Measurements from ENCODE around the gene CREB3. TPM values are rescaled to one million over a fixed set of nuclear protein-coding genes. Genes with fewer than 3 reads are reported as not detected.
A peak's percentile ranks its signal among the peaks of the same experiment; 100 is the strongest.

The CREB3 gene
- total and polyA plus RNA-seq, 9 of the 15 experiments (the other 6 are each of a cell fraction or from before 2014, with no cell fraction given): 5.7 to 18.3 (median 14.9) TPM

- peak; percentile 62; the same call in 1 of the 2 replicates for TF ChIP-seq ZNF766 (CRISPR knock-in tag; conservative IDR thresholded peaks at IDR 0.05)
- TF ChIP-seq TEAD4 (IDR thresholded peaks at IDR 0.05; ENCODE audit: low read length): peak; percentile 92
- TF ChIP-seq TEAD4 (CRISPR knock-in tag; IDR thresholded peaks at IDR 0.05; ENCODE audit: borderline replicate concordance): no peak
- TF ChIP-seq C11orf30 (IDR thresholded peaks at IDR 0.05; ENCODE audit: low read depth): peak; percentile 77
- TF ChIP-seq GATAD2A (IDR thresholded peaks at IDR 0.05): 0 out of 2 replicates have a peak, but pooled peaks have one; percentile 44
Measured at GRCh38 chr9:35728041-35728971, 4.2 kb upstream of the CREB3 start (continued).

- H2AFZ ChIP-seq (ENCODE audit: low read depth, low read length): no peak overlapping the region
- CTCF ChIA-PET (ENCODE audit: low intra/inter-chr PET ratio): no interaction called here
- H3K4me2 ChIP-seq (ENCODE audit: insufficient read depth, low read length): peak overlapping the region; percentile 94
- peaks cover 82% of the 10 kb centered on the region for H3K79me2 ChIP-seq (ENCODE audit: control insufficient read depth, insufficient read depth, low read length)
- H4K20me1 ChIP-seq (replicated peaks; ENCODE audit: control insufficient read depth, insufficient read depth, low read length): peaks cover 11% of the 10 kb centered on the region; the same call in 1 of the 2 replicates
- no peaks in the 10 kb centered on the region for H3K27me3 ChIP-seq (ENCODE audit: control insufficient read depth in 2 of 2, insufficient read depth in 2 of 2, low read length in 2 of 2)
- peak overlapping the region; percentile 85 for H3K4me3 ChIP-seq
- WGBS (ENCODE audit: insufficient coverage, low coverage, missing lambda C conversion rate): 23% methylated on average over 3 of the region's 3 CpGs
- intact Hi-C loops (cut with micrococcal nuclease) (loop anchor here (2.0 kb wide), 1 partner anchor 32 kb away; no protein-coding TSS in a partner anchor), in situ Hi-C loops (cut with MboI) (no loop called here)
- H3K9me1 ChIP-seq (ENCODE audit: control insufficient read depth, insufficient read depth, low read length): peaks cover 8% of the 10 kb centered on the region
- no peak for DNase-seq (ENCODE audit: extremely low read depth in 1 of 4, low spot score in 3 of 4)
- H3K9me3 ChIP-seq (replicated peaks; ENCODE audit: control insufficient read depth, insufficient read depth, low read depth, low read length): no peaks in the 10 kb centered on the region
- H3K9ac ChIP-seq (ENCODE audit: insufficient read depth in 1 of 2, low read depth in 2 of 2, low read length in 2 of 2): peak overlapping the region; percentile 85 to 87; a peak in 3 of 4 replicates
- H3K36me3 ChIP-seq (ENCODE audit: control insufficient read depth, insufficient read depth, low read length): peaks cover 47% of the 10 kb centered on the region
- peaks cover 40% of the 10 kb centered on the region in 2 experiments for H3K4me1 ChIP-seq (replicated peaks in 1 of 2; ENCODE audit: control insufficient read depth in 2 of 2, insufficient read depth in 2 of 2, low read length in 2 of 2)
- BruUV-seq (replicated peaks): no TSS peak
- POLR2A ChIA-PET: interaction anchor here (1.0 to 2.7 kb wide), 5 partner anchors 11 to 70 kb away, joined by 5 to 21 read pairs (median 8); partner anchors contain the start of gene ARHGEF39
- no peak for FAIRE-seq
- peak overlapping the region; percentile 97 for H3K27ac ChIP-seq (ENCODE audit: extremely low read depth, low read depth, low read length)
- no peak for ATAC-seq
- TF ChIP-seq ZNF280A (IDR thresholded peaks at IDR 0.05; ENCODE audit: low read depth, partially characterized antibody) (no peak), ZNF77 (CRISPR knock-in tag; IDR thresholded peaks at IDR 0.05) (no peak), RBM14 (IDR thresholded peaks at IDR 0.05; ENCODE audit: borderline replicate concordance, insufficient read depth, low read depth, low read length) (no peak), CREM (IDR thresholded peaks at IDR 0.05; ENCODE audit: low read depth) (no peak), TBP (optimal IDR thresholded peaks at IDR 0.05; ENCODE audit: low read depth, low read length) (peak; percentile 59), PHTF2 (CRISPR knock-in tag; IDR thresholded peaks at IDR 0.05) (no peak)
Measured at GRCh38 chr9:35729101-35729500, 3.4 kb upstream of the CREB3 start.
